CD14-positive monocyte (primary cell): ENCODE data around the gene P2RY13. TPM values are rescaled to one million over a fixed set of nuclear protein-coding genes. Genes with fewer than 3 reads are reported as not detected.

Experiments
- DNase-seq, 3 donors: peaks; one replicate each; pipeline ENCODE4 v3.0.0-alpha.2; 2011 to 2022
- H2AFZ ChIP-seq: 2 replicates; pipeline ENCODE4 v1.6.0; 2012; ENCODE audit warnings: mild to moderate bottlenecking, low read depth, low read length, inconsistent platforms; ENCODE audit not compliant: insufficient read depth, poor library complexity, severe bottlenecking
- H3K27ac ChIP-seq, 2 donors: 1 replicate in 1 of 2; 2 replicates in 1 of 2; pipeline ENCODE4 v1.5.1; 2012 to 2013; ENCODE audit warnings: low read length in 2 of 2, control low read depth in 1 of 2, inconsistent platforms in 1 of 2, low read depth in 1 of 2, mild to moderate bottlenecking in 1 of 2
- H3K27me3 ChIP-seq, 2 donors: one replicate each; pipeline versions ENCODE4 v1.6.0 to v1.6.1; 2011 to 2013; ENCODE audit warnings: low read length in 2 of 2; ENCODE audit not compliant: control insufficient read depth in 2 of 2, insufficient read depth in 2 of 2
- H3K36me3 ChIP-seq, 2 donors: replicated peaks in 1 of 2; 1 replicate in 1 of 2; 2 replicates in 1 of 2; pipeline versions ENCODE4 v1.5.1 to v1.6.1; 2012 to 2013; ENCODE audit warnings: low read length in 2 of 2, control low read depth in 1 of 2, inconsistent platforms in 1 of 2, mild to moderate bottlenecking in 1 of 2; ENCODE audit not compliant: insufficient read depth in 2 of 2, control insufficient read depth in 1 of 2
- H3K4me1 ChIP-seq, 2 donors: 1 replicate in 1 of 2; 2 replicates in 1 of 2; pipeline versions ENCODE4 v1.5.1 to v1.6.1; 2012 to 2013; ENCODE audit warnings: low read length in 2 of 2, control low read depth in 1 of 2, inconsistent platforms in 1 of 2, mild to moderate bottlenecking in 1 of 2, moderate library complexity in 1 of 2; ENCODE audit not compliant: insufficient read depth in 2 of 2, control insufficient read depth in 1 of 2
- H3K4me2 ChIP-seq: replicated peaks from 2 replicates; pipeline ENCODE3; 2012; ENCODE audit warnings: low read length, moderate library complexity, mild to moderate bottlenecking; ENCODE audit not compliant: poor library complexity, severe bottlenecking; ENCODE audit errors: extremely low read depth
- H3K4me3 ChIP-seq, 3 experiments: fragments of 200-600 bp in 1 of 3; sonication (generic) in 1 of 3; replicated peaks in 1 of 3; 1 replicate in 2 of 3; 2 replicates in 1 of 3; pipeline ENCODE4 v1.5.1; 2011 to 2013; ENCODE audit warnings: low read length in 3 of 3, mild to moderate bottlenecking in 3 of 3, control low read depth in 2 of 3, low read depth in 2 of 3, inconsistent platforms in 1 of 3, moderate library complexity in 1 of 3
- H3K79me2 ChIP-seq: 2 replicates; pipeline ENCODE4 v1.6.0; 2012; ENCODE audit warnings: mild to moderate bottlenecking, control low read depth, inconsistent platforms, low read length, moderate library complexity; ENCODE audit not compliant: insufficient read depth
- H3K9ac ChIP-seq: 2 replicates; pipeline ENCODE4 v1.6.0; 2017; ENCODE audit warnings: low read length, mild to moderate bottlenecking; ENCODE audit not compliant: insufficient read depth, poor library complexity, severe bottlenecking
- H3K9me3 ChIP-seq, 2 donors: replicated peaks in 1 of 2; 1 replicate in 1 of 2; 2 replicates in 1 of 2; pipeline versions ENCODE4 v1.5.1 to v1.6.1; 2012 to 2013; ENCODE audit warnings: low read length in 2 of 2, control low read depth in 1 of 2; ENCODE audit not compliant: control insufficient read depth in 1 of 2, insufficient read depth in 1 of 2
- H4K20me1 ChIP-seq: 2 replicates; pipeline ENCODE4 v1.6.0; 2012; ENCODE audit warnings: mild to moderate bottlenecking, low read length, control low read depth, moderate library complexity; ENCODE audit not compliant: insufficient read depth
- H3K27ac Mint-ChIP-seq, 7 donors: one replicate each; pipeline ENCODE4 v1.8.0; 2020; ENCODE audit warnings: mild to moderate bottlenecking in 7 of 7, mixed read lengths in 7 of 7, moderate library complexity in 6 of 7, inconsistent platforms in 2 of 7
- H3K27me3 Mint-ChIP-seq, 3 donors: one replicate each; pipeline ENCODE4 v1.8.0; 2021 to 2022; ENCODE audit warnings: low read depth in 3 of 3, mild to moderate bottlenecking in 3 of 3, mixed read lengths in 3 of 3, moderate library complexity in 3 of 3, inconsistent platforms in 1 of 3
- H3K36me3 Mint-ChIP-seq, 2 donors: one replicate each; pipeline ENCODE4 v1.8.0; 2020; ENCODE audit warnings: mixed read lengths in 2 of 2, inconsistent platforms in 1 of 2, mild to moderate bottlenecking in 1 of 2
- H3K4me1 Mint-ChIP-seq: one replicate; pipeline ENCODE4 v1.8.0; 2020; ENCODE audit warnings: mild to moderate bottlenecking, mixed read lengths
- H3K4me3 Mint-ChIP-seq, 2 donors: one replicate each; pipeline ENCODE4 v1.8.0; 2020; ENCODE audit warnings: mild to moderate bottlenecking in 2 of 2, mixed read lengths in 2 of 2, moderate library complexity in 1 of 2
- H3K9me3 Mint-ChIP-seq, 7 donors: one replicate each; pipeline ENCODE4 v1.8.0; 2020 to 2022; ENCODE audit warnings: mixed read lengths in 7 of 7, mild to moderate bottlenecking in 6 of 7, moderate library complexity in 6 of 7, inconsistent platforms in 2 of 7
- CTCF ChIP-seq: fragments of 200-600 bp; IDR thresholded peaks from one replicate; pipeline ENCODE4 v1.8.0; 2022; ENCODE audit warnings: antibody characterized with exemption, mild to moderate bottlenecking
- WGBS: methylation state at CpG from one replicate; pipeline ENCODE4 v1.1.5; 2013; ENCODE audit warnings: missing lambda C conversion rate; ENCODE audit not compliant: insufficient coverage; 5-methylcytosine and 5-hydroxymethylcytosine counted together
- intact Hi-C, 2 donors: fragments of 100-400 bp; cut with micrococcal nuclease; formaldehyde crosslinking; loops; one replicate each; pipeline versions ENCODE4 v1.15.0 to v1.15.1; 2023
- polyA plus RNA-seq, 3 donors: library from polyadenylated mRNA; depleted of rRNA in 1 of 3; unstranded in 2 of 3; stranded (reverse) in 1 of 3; fragments of 300-500 nt in 2 of 3; fragments of >200 nt in 1 of 3; fragmentation: Illumina TruSeq in 2 of 3; gene quantifications; 1 replicate in 2 of 3; 2 replicates in 1 of 3; pipeline ENCODE4 v1.2.3, GENCODE V29; 2012 to 2021

P2RY13 gene
- polyA plus RNA-seq, 3 donors: 45.6 to 144 (median 80.0) TPM

GRCh38 chr3:151315136-151315535 lies 14.2 kb downstream of the P2RY13 start:
- Mint-ChIP-seq H3K27ac (peak overlapping the region in 1 of 7 donors; percentile 7), H3K4me1 (peaks cover 26% of the 10 kb centered on the region), H3K27me3 (peaks cover 0 to 2% (median 0%) of the 10 kb centered on the region in 3 donors), H3K4me3 (no peak overlapping the region), H3K9me3 (no peaks in the 10 kb centered on the region), H3K36me3 (no peaks in the 10 kb centered on the region)
- no CpG with 5 or more reads among the region's 2 CpGs for WGBS
- no peak overlapping the region for H2AFZ ChIP-seq
- no peak overlapping the region for H3K9ac ChIP-seq
- no peak for TF ChIP-seq CTCF
- H3K36me3 ChIP-seq: no peaks in the 10 kb centered on the region
- no peak for DNase-seq
- H3K4me1 ChIP-seq: peaks cover 20 to 25% of the 10 kb centered on the region in 2 donors
- intact Hi-C loops: no loop called here
- H4K20me1 ChIP-seq: no peaks in the 10 kb centered on the region
- no peak overlapping the region for H3K4me2 ChIP-seq
- H3K9me3 ChIP-seq: no peaks in the 10 kb centered on the region
- H3K79me2 ChIP-seq: no peaks in the 10 kb centered on the region
- H3K27me3 ChIP-seq: no peaks in the 10 kb centered on the region
- H3K4me3 ChIP-seq: no peak overlapping the region
- no peak overlapping the region for H3K27ac ChIP-seq

- no peaks in the 10 kb centered on the region for H4K20me1 ChIP-seq
- Mint-ChIP-seq H3K4me1 (peaks cover 20% of the 10 kb centered on the region), H3K4me3 (no peak overlapping the region), H3K27ac (no peak overlapping the region), H3K9me3 (no peaks in the 10 kb centered on the region), H3K27me3 (peaks cover 0 to 2% (median 0%) of the 10 kb centered on the region in 3 donors), H3K36me3 (no peaks in the 10 kb centered on the region)
- H3K4me2 ChIP-seq: no peak overlapping the region
- no peak for DNase-seq
- no peak overlapping the region for H3K9ac ChIP-seq
- intact Hi-C loops: no loop called here
- H3K27ac ChIP-seq: no peak overlapping the region
- WGBS: no CpG with 5 or more reads among the region's 5 CpGs
- H2AFZ ChIP-seq: no peak overlapping the region
- H3K79me2 ChIP-seq: no peaks in the 10 kb centered on the region
- TF ChIP-seq CTCF: no peak
- no peaks in the 10 kb centered on the region for H3K9me3 ChIP-seq
- H3K4me3 ChIP-seq: no peak overlapping the region
- no peaks in the 10 kb centered on the region for H3K27me3 ChIP-seq
- H3K36me3 ChIP-seq: no peaks in the 10 kb centered on the region
- peaks cover 15 to 19% of the 10 kb centered on the region in 2 donors for H3K4me1 ChIP-seq
Observed at GRCh38 chr3:151314593-151314992, 14.8 kb downstream of the P2RY13 start.
